DLD1 (cell line): ENCODE results near the gene KDM7A.
"Not testable (repeated sequence)": the region's sequence is repeated elsewhere in the genome, so short reads cannot be mapped to it uniquely, and the experiment has no call there.

Experiments used
- in situ Hi-C: cut with HindIII; loops from 2 replicates; pipeline ENCODE4 v1.10.0; 2017; ENCODE audit warnings: low sequenced_read_pairs

KDM7A gene

GRCh38 chr7:140176811-140177702, at the start of gene KDM7A:
TSS of gene KDM7A (minus strand) at chr7:140176983. CDS start at chr7:140176937, 46 bp downstream.
- in situ Hi-C loops, result no loop called here

GRCh38 chr7:140225562-140226249, 48.9 kb upstream of the KDM7A start:
- in situ Hi-C loops, result no loop called here

- in situ Hi-C loops, result no loop called here
Observed at GRCh38 chr7:140223515-140224221, 46.9 kb upstream of the KDM7A start.

GRCh38 chr7:140222814-140223213, 46.0 kb upstream of the KDM7A start:
- in situ Hi-C loops, result no loop called here

- in situ Hi-C loops, result no loop called here
Observed at GRCh38 chr7:140219672-140220524, 43.1 kb upstream of the KDM7A start.

GRCh38 chr7:140218656-140219055, 41.9 kb upstream of the KDM7A start:
- in situ Hi-C loops, result no loop called here

- in situ Hi-C loops, result no loop called here
Observed at GRCh38 chr7:140217750-140218501, 41.1 kb upstream of the KDM7A start.

GRCh38 chr7:140215281-140215680, 38.5 kb upstream of the KDM7A start:
- in situ Hi-C loops, result no loop called here

GRCh38 chr7:140214075-140214684, 37.4 kb upstream of the KDM7A start:
- in situ Hi-C loops, result no loop called here

GRCh38 chr7:140213684-140214074, 36.9 kb upstream of the KDM7A start:
- in situ Hi-C loops, result no loop called here

- in situ Hi-C loops, result no loop called here
Observed at GRCh38 chr7:140212100-140212881, 35.5 kb upstream of the KDM7A start.

GRCh38 chr7:140211698-140212097, 34.9 kb upstream of the KDM7A start:
- in situ Hi-C loops, result no loop called here

- in situ Hi-C loops, result no loop called here
Observed at GRCh38 chr7:140209866-140210609, 33.3 kb upstream of the KDM7A start.

GRCh38 chr7:140206616-140207389, 30.0 kb upstream of the KDM7A start:
- in situ Hi-C loops, result no loop called here

- in situ Hi-C loops, result no loop called here
Observed at GRCh38 chr7:140205600-140205999, 28.8 kb upstream of the KDM7A start.

GRCh38 chr7:140203556-140203955, 26.8 kb upstream of the KDM7A start:
- in situ Hi-C loops, result no loop called here

- in situ Hi-C loops, result not testable (repeated sequence)
Observed at GRCh38 chr7:140202942-140203341, 26.2 kb upstream of the KDM7A start.
